Stimulated activated CD4-positive, alpha-beta T cell treated with anti-CD3 and anti-CD28 coated beads, Interleukin-12 subunit alpha, Interleukin-12 subunit beta, amount 100 ng/mL, for 48 hours (primary cell): ENCODE results near the gene TNNT2.

Source experiments
- DNase-seq, 3 donors: peaks; one replicate each; pipeline ENCODE4 v3.0.0-alpha.2; 2020; ENCODE audit warnings: low read depth in 2 of 3, low spot score in 1 of 3

TNNT2 gene

DNA sequence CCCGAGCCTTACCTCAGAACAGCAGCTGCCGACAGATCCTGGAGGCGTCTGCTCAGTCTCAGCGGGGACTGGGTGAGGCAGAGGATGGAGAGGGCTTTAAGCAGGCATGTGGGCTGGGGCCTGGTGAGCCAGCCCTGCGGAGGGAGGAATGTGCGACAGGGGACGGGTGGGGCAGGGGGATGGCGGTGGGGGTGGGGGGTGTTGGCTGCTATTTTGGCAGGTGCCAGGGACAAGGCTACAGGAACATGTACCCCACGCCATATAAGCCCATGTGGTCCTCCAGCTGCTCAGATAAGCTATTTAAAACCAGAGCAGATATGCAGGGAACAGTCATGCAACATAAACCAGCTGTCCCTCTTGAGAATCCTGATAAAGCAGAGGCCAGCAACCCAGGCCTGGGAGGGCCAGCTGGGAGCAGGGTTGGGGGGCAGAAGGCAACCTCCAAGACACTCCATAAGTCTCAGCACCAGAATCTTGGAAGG is at the start of gene TNNT2:
Gene TNNT2 (minus strand): TSS at position 70 of the 482 bp plus-strand sequence. CDS start 4,426 bp downstream, outside the sequence.
- no peak for DNase-seq

GRCh38 chr1:201426479-201427310 is 49.2 kb upstream of the TNNT2 start:
- DNase-seq: no peak

GRCh38 chr1:201424146-201424545 is 46.7 kb upstream of the TNNT2 start:
- no peak for DNase-seq

DNA sequence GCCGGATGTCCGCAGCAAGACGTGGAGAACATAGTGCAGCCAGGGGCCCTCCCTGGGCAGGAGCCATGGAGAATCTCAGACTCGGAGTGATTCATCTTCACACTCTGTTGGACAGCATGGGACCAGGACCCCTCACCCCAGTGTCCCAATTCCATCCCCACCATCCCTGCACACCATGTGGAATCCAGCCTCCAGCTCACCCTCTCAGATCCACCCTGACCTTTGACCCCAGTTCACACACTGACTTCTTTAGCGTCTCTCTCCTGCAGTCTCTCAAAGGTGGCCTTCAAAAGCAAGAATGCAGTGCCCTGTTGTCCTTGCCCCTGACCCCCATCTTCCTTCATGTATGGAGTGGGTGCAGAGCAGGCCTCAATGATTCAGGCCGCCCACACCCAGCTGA is 46.2 kb upstream of the TNNT2 start:
- DNase-seq: no peak

DNA sequence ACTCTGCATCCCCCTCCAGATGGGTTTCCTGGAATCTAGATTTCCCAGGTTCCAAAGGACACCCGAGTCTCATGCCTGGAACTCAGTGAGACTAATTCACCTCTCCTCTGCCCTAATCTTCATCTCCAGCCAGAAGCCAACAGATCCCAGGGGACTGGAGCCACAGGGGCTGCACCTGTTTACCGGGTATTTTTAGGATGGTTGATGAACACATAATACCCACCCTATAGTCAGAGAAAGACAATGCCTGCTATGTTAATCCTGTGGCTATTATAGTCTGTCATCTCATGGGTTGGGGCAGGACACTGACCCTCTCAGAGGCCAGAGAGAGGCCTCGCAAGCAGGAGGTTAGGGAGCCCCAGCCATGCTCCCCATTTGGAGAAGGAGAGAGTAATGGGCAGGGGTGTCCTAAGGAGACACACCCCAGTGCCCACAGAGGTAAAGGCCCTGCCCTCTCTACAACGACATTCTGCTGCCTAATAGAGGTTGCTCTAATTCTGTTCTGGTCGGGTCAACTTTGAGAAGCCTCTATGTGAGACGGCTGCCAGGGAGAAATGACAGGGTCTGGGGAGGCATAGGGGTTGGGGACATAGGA is 45.1 kb upstream of the TNNT2 start:
- DNase-seq: no peak

DNA sequence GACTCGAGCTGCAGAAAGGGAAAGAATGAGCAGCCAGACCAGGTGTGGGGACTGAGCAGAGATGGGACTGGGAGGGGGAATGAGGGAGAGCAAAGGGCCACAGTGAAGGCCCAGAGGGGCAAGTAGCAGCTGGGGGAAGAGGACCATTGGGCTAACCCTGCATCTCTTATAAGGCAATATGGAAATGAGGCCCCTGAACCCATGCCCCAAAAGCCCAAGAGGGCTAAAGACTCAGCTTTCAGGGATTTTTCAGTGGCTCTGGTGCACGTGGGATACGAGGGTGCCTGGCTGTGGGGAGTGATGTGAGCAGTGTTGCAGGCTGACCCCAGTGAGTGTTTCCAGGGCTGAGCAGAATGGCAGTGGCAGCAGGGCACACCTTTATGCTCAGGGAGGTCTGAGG is 44.5 kb upstream of the TNNT2 start:
- DNase-seq: no peak

- DNase-seq: no peak
Measured at GRCh38 chr1:201421041-201421440, 43.6 kb upstream of the TNNT2 start.

DNA sequence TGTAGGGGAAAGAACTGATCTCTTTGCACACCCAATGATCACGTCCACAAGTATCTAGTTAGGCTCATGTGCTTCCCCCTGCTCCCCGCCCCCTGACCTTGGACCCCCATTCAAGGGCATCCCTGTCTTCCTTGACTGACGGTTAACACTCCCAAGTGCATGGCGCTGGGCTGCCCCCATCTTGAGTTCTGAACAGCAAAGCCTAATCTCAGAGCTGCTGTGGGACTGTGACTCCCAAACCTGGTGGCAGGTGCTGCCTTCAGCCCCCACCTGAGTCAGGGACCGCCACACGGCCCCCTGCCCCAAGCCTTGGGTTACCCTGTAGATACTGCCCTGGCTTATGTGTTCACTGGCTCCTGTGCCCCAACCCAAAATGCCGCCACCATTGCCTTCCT is 43.1 kb upstream of the TNNT2 start:
- no peak for DNase-seq

- no peak for DNase-seq
Measured at GRCh38 chr1:201419746-201420607, 42.5 kb upstream of the TNNT2 start.

DNA sequence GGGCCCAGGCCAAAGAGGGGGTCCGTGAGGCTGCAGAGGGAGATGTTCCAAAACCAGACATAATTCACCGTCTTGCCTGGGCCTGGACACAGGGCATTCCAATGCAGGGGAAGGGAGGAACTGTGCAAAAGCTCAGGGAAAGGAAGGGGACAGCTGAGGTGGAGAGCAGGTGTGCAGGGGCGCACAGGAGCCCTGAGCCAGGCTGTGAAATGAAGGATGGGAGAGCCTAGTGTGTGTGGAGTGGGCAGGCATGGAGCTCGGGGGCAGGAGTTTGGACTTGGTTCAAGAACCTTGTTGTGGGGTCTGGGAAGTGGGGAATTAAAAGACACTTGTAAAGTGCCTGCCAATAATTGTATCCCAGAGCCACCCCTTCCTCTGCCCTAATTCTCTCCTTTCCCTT is 41.8 kb upstream of the TNNT2 start:
- no peak for DNase-seq

GRCh38 chr1:201418461-201418860 is 41.0 kb upstream of the TNNT2 start:
- DNase-seq: no peak

DNA sequence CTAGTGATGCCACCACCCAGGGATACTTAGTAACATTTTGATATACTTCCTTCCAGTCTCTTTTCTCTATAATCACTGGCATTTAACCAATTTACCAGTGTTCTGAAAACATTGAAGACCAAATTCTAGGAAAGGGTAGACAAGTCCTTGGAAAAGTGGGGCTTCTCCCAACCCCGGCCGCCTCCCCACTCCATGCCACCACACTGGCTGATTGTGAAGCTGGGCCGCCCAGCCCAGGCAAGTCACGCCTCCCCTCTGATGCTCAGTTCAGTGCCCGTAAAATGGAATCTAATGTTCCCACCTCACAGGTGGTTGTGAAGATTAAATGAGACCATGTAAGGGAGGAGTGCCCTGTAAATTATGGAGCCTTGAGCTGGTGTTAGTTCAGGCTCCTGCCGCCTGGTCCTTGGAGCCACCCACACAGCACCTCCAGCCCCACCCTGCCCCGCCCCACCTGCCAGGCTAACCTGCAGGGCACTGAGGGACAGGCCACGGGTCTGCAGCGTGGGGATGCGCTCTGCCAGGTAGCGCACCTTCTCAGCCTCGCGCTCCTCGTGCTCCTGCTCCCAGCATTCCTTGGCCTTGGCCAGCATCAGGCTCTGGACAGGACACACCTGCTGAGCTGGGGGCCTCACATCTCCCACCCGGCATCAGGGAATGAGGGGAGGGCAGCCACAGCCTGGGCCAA is 36.7 kb upstream of the TNNT2 start:
- no peak for DNase-seq

DNA sequence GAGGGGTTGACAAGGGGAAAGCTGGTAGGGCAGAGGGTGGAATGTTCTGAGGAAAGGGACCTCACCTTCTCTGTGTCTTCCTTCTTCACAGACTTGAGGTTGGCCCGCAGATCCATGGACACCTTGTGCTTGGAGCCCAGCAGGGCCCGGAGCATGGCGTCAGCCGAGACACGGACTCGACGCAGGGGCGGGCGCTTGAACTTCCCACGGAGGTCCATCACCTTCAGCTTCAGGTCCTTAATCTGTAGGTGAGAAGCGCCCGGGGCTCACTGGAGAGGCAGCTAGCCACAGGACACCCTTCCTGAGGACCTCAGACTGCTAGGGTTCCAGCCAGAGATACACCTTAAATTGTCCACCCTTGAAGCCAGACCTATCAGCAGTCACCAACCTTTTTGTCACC is 33.8 kb upstream of the TNNT2 start:
- no peak for DNase-seq

DNA sequence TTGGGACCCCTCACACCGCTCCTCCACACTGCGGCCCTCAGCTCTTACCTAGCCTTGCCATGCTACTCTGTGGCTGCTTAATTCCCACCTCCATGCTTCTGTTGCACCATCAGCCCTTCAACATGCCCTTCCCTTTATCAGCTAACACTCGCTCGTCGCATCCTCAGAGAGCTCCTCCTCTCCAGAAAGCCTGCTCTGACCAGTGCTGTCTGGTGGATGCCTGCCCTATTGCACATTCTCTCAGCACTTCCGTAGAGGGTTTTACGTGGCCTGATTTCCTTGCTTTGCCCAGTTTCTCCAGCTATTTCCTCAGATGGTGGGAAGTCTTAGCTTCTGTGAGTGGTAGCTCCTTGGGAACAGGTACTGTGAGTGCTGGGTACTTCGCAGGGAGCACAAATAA is 32.0 kb upstream of the TNNT2 start:
- no peak for DNase-seq

GRCh38 chr1:201408834-201409200 is 31.3 kb upstream of the TNNT2 start:
- no peak for DNase-seq

DNA sequence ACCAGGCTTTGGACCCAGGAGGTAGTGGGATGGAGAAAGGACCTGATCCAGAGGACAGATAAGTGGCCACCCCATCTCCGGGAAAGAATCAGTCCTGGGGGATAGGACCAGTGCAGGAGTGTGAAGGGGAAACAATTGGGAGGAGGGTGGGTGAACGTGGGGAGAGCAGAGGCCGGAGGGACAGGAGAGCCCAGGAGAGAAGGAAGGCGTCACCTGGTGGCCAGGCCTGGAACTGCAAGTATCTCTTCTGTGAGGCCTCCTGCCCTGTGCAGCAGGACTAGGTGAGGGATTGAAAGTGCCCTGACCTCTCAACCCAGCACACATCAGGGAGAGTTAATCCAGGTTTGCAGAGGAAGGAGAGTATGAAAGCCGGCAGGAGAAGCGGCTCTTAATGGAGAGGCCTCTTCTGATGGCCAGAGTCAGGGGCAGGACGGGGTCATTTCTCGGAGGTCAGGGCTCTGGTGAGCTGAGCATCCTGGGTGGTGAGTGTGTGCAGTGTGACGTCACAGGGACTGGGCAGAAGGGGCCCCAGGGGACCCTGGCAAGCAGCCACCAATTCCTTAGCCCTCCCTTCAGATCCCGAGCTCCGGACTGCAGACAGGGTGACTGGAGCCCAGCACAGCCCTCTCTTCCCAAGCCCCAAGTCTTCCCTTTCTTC is 30.8 kb upstream of the TNNT2 start:
- peak; percentile 58 to 78 (median 69) for DNase-seq

DNA sequence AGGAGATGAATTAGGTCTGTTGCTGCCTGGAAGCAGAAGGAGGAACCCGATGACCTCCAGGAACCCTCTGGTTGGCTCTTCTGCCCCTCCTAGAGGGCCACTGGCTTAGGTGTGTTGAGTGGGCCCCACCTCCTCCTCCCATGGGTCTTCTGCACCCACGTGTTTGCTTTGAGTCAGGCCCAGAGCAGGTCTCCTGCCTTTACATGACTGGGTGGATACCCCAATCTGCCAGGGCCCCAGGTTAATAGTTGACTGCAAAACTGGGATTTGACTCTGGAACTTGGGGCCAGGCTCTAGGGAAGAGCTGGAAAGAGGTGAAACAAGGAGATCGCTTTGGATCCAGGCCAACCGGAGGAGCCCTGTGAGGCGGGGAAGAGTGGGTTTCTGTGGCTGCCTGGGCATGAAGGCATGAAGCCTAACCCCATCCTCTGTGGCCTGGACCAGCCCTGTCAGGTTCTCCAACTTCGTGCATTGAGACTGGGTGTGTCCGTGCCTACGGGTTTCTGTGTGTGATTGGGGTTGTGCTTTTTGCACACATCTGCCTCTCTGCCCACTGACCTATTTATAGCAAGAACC is 29.4 kb upstream of the TNNT2 start:
- no peak for DNase-seq

DNA sequence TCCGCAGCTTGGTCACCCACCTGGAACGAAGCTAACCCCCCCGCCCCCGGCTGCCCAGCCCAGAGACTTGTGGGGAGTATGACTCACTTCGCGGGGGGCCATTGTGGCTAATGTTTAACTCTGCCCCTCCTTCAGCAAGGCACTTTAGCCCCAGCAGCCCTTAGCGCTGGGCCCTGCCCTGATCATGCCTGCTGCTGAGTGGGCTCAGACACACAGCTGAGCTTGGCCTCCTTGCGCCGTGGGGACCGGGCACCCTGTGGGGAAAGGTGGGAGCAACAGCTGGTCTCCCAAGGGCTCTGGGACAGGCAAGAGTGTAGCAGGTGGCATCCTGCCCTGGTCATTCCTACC is 28.0 kb upstream of the TNNT2 start:
- no peak for DNase-seq

DNA sequence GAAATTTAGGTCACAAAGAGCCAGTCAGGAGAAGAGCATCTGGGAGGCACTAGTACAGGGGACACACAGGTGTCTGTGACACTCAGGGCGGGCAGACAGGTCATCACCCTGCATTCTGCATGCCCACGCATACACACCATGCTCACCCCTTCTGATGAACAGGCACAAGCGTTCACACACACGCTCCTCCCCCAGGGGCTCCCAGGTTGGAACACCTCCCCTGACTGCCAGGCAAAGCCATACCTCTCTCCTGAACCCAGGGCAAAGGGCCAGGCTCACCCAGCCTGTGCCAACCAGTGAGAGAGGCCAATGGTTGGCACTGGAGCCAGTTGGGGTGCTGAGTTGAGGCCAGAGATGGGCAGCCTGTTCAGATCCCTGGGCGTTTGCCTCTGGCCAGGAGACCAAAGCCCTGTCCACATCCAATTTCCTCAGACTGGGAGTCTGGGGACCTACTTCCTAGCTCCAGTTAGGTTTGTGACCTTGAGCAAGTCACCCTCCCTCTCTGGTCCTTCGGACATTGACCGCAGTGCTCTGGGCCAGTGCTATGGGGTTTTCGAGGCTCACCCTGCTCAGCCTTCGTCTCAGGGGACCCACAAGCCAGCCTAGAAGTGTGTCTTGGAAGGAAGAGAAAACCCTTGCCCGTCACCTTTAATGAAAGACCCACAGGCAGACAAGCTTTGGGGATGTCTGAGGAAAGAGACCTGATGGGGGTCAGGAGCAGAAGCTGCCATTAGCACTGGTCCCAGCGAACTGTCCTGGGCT is 27.4 kb upstream of the TNNT2 start:
- no peak for DNase-seq

GRCh38 chr1:201404055-201404454 is 26.6 kb upstream of the TNNT2 start:
- DNase-seq: no peak
